Panc1 (cell line): ENCODE data around the gene ELAVL1. TPM values are rescaled to one million over a fixed set of nuclear protein-coding genes. Genes with fewer than 3 reads are reported as not detected.

Source experiments
- ATAC-seq: fragments of 200-7000 bp; cut with Tn5 transposase; 2 replicates; pipeline ENCODE4 v1.9.1; 2020; ENCODE audit warnings: mild to moderate bottlenecking, moderate library complexity
- BruUV-seq: library from RNA; stranded (reverse); fragments of 400-500 nt; replicated peaks from 2 replicates; lab custom pipeline; 2021; lab: Mats Ljungman, UMichigan
- CTCF ChIA-PET: fragments of 300-600 bp; sonication (Branson Sonifier 250); formaldehyde crosslinking; loops from one replicate; lab custom pipeline; 2022; ENCODE audit warnings: antibody characterized with exemption; lab: Charles Lee
- POLR2A ChIA-PET: fragments of 300-600 bp; sonication (Branson Sonifier 250); formaldehyde crosslinking; loops from one replicate; lab custom pipeline; 2022; ENCODE audit warnings: antibody characterized with exemption; lab: Charles Lee
- DNase-seq: peaks from one replicate; pipeline ENCODE4 v3.0.0-alpha.2; 2010; ENCODE audit warnings: low read depth, low spot score
- H3K27ac ChIP-seq: 2 replicates; pipeline ENCODE4 v1.5.1; 2011; ENCODE audit warnings: mild to moderate bottlenecking, low read length, inconsistent platforms
- H3K27me3 ChIP-seq: fragments of 200-500 bp; sonication (Bioruptor generic); 2 replicates; pipeline ENCODE4 v1.6.0; 2014; ENCODE audit warnings: low read length, inconsistent platforms; ENCODE audit not compliant: control insufficient read depth, insufficient read depth
- H3K36me3 ChIP-seq: fragments of 200-500 bp; sonication (Bioruptor generic); 2 replicates; pipeline ENCODE4 v1.5.1; 2014; ENCODE audit warnings: inconsistent platforms, mild to moderate bottlenecking, low read length, moderate library complexity; ENCODE audit not compliant: control insufficient read depth, insufficient read depth
- H3K4me1 ChIP-seq: 2 replicates; pipeline ENCODE4 v1.5.1; 2011; ENCODE audit warnings: inconsistent platforms, mild to moderate bottlenecking, low read length, moderate library complexity; ENCODE audit not compliant: control insufficient read depth, insufficient read depth
- H3K4me3 ChIP-seq, 2 experiments: 2 replicates each; pipeline ENCODE4 v1.5.1; 2011 to 2012; ENCODE audit warnings: low read depth in 2 of 2, low read length in 2 of 2, mild to moderate bottlenecking in 2 of 2, inconsistent platforms in 1 of 2, moderate library complexity in 1 of 2
- H3K9me3 ChIP-seq: fragments of 200-500 bp; sonication (Bioruptor generic); 2 replicates; pipeline ENCODE4 v1.5.1; 2014; ENCODE audit warnings: low read depth, mild to moderate bottlenecking, inconsistent platforms, low read length, moderate library complexity; ENCODE audit not compliant: control insufficient read depth, insufficient read depth
- POLR2AphosphoS5 ChIP-seq: IDR thresholded peaks from 2 replicates; pipeline ENCODE4 v1.6.1; 2012; ENCODE audit warnings: mild to moderate bottlenecking, low read depth, low read length, moderate library complexity
- SIN3A ChIP-seq: IDR thresholded peaks from 2 replicates; pipeline ENCODE4 v1.6.1; 2012; ENCODE audit warnings: low read depth, mild to moderate bottlenecking, low read length, moderate library complexity, borderline replicate concordance; ENCODE audit not compliant: insufficient read depth
- TCF7L2 ChIP-seq: IDR thresholded peaks from 2 replicates; pipeline ENCODE4 v1.6.1; 2011; ENCODE audit warnings: mild to moderate bottlenecking, low read depth, low read length, inconsistent platforms
- in situ Hi-C: cut with HindIII; loops from 2 replicates; pipeline ENCODE4 v1.10.0; 2016; ENCODE audit warnings: low sequenced_read_pairs, low pct_unique_long_range_greater_than_20kb
- intact Hi-C: fragments of 100-400 bp; cut with micrococcal nuclease; formaldehyde crosslinking; loops from one replicate; pipeline ENCODE4 v1.10.0; 2022; ENCODE audit not compliant: unreplicated experiment
- total RNA-seq: library from RNA; stranded (reverse); gene quantifications from one replicate; pipeline ENCODE4 v1.2.1, GENCODE V29; 2021; ENCODE audit not compliant: unreplicated experiment
- TF ChIP-seq, protein P1 (sequence below): fragments of 450-650 bp; IDR thresholded peaks from 2 replicates; pipeline ENCODE4 v1.5.1; 2017; ENCODE audit warnings: mild to moderate bottlenecking
- TF ChIP-seq, protein P2 (sequence below), 2 experiments: IDR thresholded peaks; 2 replicates each; pipeline ENCODE4 v1.6.1; 2011 to 2012; ENCODE audit warnings: low read depth in 2 of 2, control low read depth in 1 of 2, low read length in 1 of 2, mild to moderate bottlenecking in 1 of 2, moderate library complexity in 1 of 2; ENCODE audit not compliant: insufficient read depth in 1 of 2

Gene ELAVL1
- total RNA-seq, 1 experiment from 2014 or later, result 123 TPM

DNA sequence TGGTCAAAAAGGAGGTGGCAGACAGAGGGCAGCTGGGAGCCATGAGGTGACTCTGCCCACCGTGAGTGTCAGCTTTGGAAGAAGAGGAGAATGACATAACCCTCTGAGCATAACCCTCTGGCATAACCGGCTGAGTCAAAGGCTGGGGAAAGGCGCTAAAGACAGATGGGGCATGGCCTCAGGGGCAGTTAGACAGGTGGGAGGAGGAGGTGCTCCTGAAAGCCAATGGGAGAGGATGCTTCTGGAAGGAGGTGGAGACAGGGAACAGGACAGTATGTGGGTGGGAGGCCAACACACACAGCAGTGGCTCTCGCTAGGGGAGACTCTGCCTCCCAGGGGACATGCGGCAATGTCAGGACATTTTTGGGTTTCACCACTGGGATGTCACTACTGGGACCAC lies 17.1 kb downstream of the ELAVL1 start:
- Histone ChIP-seq H3K4me1 (peaks cover 13% of the 10 kb centered on the region), H3K9me3 (no peaks in the 10 kb centered on the region), H3K27me3 (no peaks in the 10 kb centered on the region), H3K36me3 (no peaks in the 10 kb centered on the region; the same call in 1 of the 2 replicates), H3K4me3 (no peak overlapping the region), H3K27ac (no peak overlapping the region)
- in situ Hi-C loops (no loop called here), intact Hi-C loops (no loop called here)
- no TSS peak for BruUV-seq
- ChIA-PET CTCF (no interaction called here), POLR2A (no interaction called here)
- DNase-seq (no peak), ATAC-seq (no peak)
- TF ChIP-seq TCF7L2, result no peak
- TF ChIP-seq, protein P1, sequence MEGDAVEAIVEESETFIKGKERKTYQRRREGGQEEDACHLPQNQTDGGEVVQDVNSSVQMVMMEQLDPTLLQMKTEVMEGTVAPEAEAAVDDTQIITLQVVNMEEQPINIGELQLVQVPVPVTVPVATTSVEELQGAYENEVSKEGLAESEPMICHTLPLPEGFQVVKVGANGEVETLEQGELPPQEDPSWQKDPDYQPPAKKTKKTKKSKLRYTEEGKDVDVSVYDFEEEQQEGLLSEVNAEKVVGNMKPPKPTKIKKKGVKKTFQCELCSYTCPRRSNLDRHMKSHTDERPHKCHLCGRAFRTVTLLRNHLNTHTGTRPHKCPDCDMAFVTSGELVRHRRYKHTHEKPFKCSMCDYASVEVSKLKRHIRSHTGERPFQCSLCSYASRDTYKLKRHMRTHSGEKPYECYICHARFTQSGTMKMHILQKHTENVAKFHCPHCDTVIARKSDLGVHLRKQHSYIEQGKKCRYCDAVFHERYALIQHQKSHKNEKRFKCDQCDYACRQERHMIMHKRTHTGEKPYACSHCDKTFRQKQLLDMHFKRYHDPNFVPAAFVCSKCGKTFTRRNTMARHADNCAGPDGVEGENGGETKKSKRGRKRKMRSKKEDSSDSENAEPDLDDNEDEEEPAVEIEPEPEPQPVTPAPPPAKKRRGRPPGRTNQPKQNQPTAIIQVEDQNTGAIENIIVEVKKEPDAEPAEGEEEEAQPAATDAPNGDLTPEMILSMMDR, result no peak
- TF ChIP-seq POLR2AphosphoS5, result no peak
- TF ChIP-seq, protein P2, sequence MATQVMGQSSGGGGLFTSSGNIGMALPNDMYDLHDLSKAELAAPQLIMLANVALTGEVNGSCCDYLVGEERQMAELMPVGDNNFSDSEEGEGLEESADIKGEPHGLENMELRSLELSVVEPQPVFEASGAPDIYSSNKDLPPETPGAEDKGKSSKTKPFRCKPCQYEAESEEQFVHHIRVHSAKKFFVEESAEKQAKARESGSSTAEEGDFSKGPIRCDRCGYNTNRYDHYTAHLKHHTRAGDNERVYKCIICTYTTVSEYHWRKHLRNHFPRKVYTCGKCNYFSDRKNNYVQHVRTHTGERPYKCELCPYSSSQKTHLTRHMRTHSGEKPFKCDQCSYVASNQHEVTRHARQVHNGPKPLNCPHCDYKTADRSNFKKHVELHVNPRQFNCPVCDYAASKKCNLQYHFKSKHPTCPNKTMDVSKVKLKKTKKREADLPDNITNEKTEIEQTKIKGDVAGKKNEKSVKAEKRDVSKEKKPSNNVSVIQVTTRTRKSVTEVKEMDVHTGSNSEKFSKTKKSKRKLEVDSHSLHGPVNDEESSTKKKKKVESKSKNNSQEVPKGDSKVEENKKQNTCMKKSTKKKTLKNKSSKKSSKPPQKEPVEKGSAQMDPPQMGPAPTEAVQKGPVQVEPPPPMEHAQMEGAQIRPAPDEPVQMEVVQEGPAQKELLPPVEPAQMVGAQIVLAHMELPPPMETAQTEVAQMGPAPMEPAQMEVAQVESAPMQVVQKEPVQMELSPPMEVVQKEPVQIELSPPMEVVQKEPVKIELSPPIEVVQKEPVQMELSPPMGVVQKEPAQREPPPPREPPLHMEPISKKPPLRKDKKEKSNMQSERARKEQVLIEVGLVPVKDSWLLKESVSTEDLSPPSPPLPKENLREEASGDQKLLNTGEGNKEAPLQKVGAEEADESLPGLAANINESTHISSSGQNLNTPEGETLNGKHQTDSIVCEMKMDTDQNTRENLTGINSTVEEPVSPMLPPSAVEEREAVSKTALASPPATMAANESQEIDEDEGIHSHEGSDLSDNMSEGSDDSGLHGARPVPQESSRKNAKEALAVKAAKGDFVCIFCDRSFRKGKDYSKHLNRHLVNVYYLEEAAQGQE (IDR thresholded peaks at IDR 0.05; ENCODE audit: insufficient read depth in 1 of 2, low read depth in 2 of 2, low read length in 1 of 2), result no peak
- no peak for TF ChIP-seq SIN3A

DNA sequence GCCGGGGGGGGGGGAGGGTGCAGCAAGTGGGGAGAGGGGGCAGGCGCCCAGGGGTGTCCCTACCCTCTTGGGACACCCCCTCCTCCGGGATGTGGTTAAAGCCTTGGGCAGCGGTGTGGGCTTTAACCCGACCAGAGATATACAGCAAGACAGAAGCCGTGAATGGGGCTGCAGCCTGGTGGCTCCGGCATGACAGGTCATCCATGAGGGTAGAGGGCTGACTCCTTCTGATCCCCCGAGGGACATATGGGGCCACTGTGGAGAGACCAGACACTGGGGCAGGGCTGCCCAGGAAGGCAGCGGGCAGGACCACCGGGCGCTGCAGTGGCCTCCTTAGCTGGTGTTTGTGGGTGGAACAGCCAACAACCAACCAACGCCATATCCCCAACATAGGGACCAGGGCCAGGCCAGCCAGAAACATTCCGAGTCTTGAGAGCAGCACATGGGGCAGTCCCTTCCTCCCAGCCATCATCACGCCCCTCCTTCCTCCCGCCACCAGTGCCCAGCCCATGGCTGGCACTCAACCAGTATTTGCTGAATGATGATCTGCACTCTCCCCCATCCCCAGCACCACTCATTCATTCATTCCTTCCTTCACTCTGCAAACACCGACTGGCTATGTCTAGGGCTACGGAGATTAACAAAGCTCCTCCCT lies 18.2 kb downstream of the ELAVL1 start:
- TF ChIP-seq POLR2AphosphoS5 (no peak), SIN3A (no peak), TCF7L2 (no peak)
- TF ChIP-seq, protein P2 (IDR thresholded peaks at IDR 0.05; ENCODE audit: insufficient read depth in 1 of 2, low read depth in 2 of 2, low read length in 1 of 2), result no peak
- TF ChIP-seq, protein P1, result no peak
- peaks cover 13% of the 10 kb centered on the region for H3K4me1 ChIP-seq
- H3K9me3 ChIP-seq, result no peaks in the 10 kb centered on the region
- ATAC-seq, result peak; percentile 69
- no peak overlapping the region for H3K4me3 ChIP-seq
- POLR2A ChIA-PET, result interaction anchor here (0.7 kb wide), 1 partner anchor 39 kb away, joined by 3 read pairs; no protein-coding TSS in a partner anchor
- DNase-seq, result no peak
- no TSS peak for BruUV-seq
- intact Hi-C loops (no loop called here), in situ Hi-C loops (no loop called here)
- H3K36me3 ChIP-seq, result no peaks in the 10 kb centered on the region; the same call in 1 of the 2 replicates
- no peak overlapping the region for H3K27ac ChIP-seq
- CTCF ChIA-PET, result no interaction called here
- no peaks in the 10 kb centered on the region for H3K27me3 ChIP-seq
